ENCODE data around the gene COL11A2. TPM values are rescaled to one million over a fixed set of nuclear protein-coding genes. Genes with fewer than 3 reads are reported as not detected.

Gene COL11A2
- polyA plus RNA-seq, 3 donors = 4.2 to 7.3 (median 5.0) TPM

DNA sequence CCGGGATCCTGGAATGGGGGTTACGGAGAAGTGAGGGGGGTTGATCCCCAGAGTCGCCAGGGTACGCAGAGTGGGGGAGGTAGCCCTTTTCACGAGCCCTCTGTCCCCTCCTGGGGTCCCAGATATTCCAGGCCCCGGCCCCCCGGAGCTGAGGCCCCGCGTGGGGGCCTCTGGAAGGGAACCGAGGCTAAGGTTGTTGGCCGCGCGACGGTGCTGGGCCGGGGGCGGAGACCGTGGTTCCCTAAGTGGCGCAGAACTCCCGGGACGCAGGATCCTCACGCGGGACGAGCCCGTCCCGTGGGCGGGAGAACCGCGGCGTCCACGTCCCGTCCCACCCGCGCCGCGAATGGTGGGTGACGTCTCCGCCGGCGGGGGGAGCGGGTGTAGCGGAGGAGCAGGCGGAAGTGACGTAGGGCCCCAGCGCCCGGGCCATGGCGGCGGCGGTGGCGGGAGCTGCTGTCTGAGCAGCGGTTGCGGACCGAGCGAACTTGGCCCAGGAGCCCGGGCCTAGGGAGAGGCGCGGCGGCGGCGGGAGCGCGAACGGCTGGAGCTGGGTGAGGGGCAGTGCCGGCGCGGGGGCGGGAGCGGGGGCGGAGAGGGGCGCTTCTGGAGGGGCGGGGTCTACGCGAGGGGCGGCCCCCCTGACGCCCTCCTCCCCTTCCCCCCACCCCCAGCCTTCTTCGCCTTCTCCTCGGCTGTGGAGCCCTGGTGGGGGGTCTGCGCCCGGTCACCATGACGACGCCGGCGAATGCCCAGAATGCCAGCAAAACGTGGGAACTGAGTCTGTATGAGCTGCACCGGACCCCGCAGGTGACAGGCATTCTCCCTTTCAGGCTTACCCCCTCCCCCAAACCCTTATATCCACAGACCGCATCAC is 16.1 kb upstream of the COL11A2 start, which contains the start of gene RING1:
Gene RING1, plus strand, starts transcription at position 410 of the 877 bp plus-strand sequence. Its CDS starts 323 bp downstream, at position 733.
- peak in 7 of 11 donors; percentile 58 to 84 (median 76) for DNase-seq (ENCODE audit: extremely low read depth in 1 of 11, low read depth in 9 of 11, low spot score in 4 of 11)

DNA sequence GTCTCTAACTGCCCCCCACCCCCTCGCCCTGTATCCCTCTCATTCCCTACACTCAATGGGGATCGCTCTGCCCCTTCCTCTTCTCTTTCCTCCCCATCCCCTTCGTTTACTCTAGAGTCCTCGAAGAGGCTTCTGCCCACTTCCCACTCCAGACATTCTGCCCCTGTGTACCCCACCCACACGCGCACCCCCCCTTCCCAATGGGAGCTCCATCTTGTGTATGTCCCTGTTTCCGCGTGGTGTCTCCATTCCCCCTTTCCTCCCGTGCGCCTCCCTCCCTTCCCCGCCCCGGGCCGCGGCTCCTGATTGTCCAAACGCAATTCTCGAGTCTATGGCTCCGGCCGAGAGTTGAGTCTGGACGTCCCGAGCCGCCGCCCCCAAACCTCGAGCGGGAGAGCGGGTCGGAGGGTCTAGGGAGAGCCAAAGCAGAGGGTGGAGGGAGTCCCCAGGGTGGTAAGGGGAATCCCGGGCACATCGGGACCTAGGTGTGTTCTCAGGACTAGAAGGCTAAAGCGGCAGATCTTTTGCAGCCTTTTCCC is 15.4 kb upstream of the COL11A2 start:
- no peak for DNase-seq (ENCODE audit: extremely low read depth in 1 of 11, low read depth in 9 of 11, low spot score in 4 of 11)

DNA sequence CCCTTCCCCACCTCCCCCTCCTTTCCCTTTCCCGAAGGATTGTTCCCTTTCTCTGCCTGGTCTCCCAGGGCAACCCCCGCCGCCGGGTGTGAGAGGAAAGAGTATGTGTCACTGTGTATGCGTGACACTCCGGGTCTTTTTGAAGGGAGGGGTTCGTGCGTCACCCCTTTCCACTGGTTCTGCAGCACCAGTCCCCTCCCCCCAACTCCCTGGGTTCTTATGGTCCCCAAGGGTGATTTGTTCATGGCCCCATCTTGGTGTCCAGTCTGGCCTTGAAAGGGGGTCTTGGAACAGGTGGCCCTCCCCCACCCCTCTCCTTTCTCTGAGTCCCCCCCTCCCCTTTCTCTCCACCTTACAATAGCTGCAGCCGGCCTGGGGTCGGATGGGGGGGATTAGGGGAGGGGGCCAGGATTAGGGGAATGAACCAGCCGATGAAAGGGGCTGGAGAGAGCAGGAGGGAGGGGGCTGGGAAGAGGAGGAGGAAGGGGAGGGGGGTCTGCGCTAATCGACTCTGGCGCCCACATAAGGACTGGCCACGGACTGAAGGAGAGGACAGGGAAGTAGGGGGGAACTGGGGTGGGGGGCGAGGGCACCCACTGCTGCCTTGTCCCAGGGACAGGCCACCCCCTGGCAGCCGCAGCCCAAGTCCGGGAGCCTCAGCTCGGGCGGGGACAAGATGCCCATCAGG is 14.7 kb upstream of the COL11A2 start:
- DNase-seq (ENCODE audit: extremely low read depth in 1 of 11, low read depth in 9 of 11, low spot score in 4 of 11) = no peak

DNA sequence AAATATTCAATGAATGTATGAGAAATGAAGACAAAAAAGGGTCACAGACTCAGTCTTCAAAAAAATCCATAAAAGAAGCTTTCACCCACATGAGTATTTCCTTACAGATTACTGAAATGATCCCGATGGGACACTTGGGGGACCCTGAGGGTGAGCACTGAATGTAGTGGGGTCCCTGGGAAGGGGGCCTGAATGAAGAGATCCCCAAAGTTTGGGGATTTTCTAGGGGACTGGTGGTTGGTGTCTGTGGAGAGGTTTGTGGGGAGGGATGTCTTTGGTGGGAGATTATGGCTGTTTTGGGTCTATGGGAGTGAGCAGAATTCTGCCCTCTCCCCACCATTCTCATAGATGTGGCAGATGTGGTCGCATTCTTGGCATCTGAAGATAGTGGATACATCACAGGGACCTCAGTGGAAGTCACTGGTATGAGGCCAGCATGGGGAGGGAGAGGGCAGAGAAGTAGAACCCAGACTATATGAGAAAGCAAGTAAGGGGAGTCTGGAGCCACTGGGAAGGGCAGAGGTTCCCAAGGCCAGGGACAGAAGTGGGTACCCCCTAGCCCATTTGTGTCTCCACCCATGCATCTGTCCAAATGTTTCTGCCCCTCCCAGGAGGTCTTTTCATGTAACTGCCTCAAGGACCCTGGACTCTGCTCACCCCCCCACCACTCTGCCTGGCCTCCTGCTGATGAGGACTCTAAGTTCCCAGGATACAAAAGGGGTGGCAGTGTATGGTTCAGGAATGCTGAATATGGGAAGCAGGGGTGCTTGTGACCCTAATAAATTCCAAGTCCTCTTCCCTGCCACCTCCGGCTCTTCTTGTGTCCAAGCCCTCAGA is 14.0 kb upstream of the COL11A2 start:
- DNase-seq (ENCODE audit: extremely low read depth in 1 of 11, low read depth in 9 of 11, low spot score in 4 of 11) = no peak

DNA sequence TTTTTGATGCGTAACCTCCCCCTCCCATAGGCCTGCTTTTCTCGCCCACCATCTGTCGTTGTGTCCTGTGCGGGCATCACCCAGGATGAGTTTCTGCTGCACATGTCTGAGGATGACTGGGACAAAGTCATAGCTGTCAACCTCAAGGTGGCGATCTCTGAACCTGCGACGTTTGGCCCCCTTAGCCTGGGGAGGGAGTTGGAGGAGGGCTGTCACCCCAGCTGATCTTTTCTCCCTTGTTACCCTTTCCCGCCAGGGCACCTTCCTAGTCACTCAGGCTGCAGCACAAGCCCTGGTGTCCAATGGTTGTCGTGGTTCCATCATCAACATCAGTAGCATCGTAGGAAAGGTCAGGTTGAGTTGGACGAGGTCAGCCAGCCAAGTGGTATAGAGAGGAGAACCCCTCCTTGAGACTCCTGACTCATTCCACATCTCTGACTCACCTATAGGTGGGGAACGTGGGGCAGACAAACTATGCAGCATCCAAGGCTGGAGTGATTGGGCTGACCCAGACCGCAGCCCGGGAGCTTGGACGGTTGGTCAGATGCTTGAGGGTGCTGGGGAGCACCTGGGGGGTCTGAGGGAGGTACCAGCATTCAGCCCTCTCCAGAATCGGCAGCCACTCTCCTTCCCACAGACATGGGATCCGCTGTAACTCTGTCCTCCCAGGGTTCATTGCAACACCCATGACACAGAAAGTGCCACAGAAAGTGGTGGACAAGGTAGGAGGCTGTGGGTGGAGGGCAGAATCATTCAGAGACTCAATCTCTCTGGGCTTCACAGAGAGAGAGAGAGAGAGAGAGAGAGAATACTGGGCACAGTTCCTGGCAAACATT is 13.1 kb upstream of the COL11A2 start:
- no peak for DNase-seq (ENCODE audit: extremely low read depth in 1 of 11, low read depth in 9 of 11, low spot score in 4 of 11)

DNA sequence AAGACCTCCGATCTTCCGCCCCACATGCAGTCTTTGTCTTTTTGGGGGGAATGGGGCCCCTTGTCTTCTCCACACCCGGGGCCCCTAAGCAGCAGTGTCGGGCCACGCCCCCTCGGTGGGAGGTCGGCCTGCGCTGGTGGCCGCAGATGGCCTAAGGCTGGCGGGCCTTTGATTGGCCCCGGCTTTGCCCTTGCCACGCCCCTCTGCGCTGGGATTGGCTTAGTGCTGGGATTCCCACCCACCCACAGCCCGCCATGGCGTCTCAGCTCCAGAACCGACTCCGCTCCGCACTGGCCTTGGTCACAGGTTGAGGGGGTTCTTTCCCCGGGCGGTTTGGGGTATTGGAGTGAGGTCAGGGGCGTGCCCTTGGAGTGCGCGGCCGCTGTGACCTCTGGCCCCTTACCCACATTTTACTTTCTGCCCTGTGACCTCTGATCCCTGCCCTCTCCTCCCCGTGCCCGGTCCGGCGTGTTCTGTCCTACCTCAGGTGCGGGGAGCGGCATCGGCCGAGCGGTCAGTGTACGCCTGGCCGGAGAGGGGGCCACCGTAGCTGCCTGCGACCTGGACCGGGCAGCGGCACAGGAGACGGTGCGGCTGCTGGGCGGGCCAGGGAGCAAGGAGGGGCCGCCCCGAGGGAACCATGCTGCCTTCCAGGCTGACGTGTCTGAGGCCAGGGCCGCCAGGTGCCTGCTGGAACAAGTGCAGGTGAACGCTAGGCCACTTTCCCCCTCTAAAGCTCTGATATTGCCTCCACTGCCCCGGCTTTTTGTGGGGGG is 12.3 kb upstream of the COL11A2 start, which contains the start of gene HSD17B8:
Gene HSD17B8, plus strand, starts transcription at position 241 of the 776 bp plus-strand sequence. Its CDS starts 14 bp downstream, at position 255.
- DNase-seq (ENCODE audit: extremely low read depth in 1 of 11, low read depth in 9 of 11, low spot score in 4 of 11) = peak; percentile 74 to 94 (median 89)

DNA sequence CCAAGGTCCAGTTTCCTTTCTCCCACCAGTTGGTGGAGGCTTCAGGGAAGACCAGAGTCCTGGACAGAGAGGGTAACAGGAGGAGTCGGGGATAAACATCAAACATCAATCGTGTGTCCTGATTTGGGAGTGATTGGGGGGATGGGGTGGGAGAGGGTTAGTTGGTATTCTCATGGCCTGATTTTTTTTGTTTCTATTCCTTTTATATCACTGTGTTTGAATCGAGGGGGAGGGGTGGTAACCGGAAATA is 11.8 kb upstream of the COL11A2 start:
- no peak for DNase-seq (ENCODE audit: extremely low read depth in 1 of 11, low read depth in 9 of 11, low spot score in 4 of 11)

DNA sequence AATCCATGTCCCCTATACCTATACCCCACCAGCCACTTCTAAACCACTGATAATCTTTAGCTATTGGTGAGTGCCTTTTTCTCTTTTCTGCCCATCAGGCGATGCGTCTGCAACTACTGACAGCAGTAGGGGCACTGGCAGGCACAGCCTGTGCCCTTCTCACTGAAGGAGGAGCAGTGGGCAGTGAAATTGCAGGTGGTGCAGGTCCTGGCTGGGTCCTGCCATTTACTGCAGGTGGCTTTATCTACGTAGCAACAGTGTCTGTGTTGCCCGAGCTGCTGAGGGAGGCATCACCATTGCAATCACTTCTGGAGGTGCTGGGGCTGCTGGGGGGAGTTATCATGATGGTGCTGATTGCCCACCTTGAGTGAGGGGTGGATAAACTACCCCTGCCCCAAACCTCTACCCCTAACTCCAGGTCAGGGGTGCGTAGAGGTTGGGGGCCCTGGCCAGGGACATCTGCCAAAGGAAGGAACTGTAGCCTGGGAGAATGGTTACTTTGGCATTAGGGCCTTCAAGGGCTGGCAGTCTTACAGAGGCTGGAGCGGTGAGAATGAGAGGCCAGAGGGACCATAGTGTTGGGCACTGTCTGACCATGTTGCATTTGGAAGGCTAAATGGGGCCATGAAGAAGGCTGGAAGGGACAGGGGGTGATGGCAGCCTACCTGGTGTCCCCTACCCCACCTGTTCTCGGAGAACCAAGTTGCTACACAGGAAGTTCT is 11.3 kb upstream of the COL11A2 start:
- DNase-seq (ENCODE audit: extremely low read depth in 1 of 11, low read depth in 9 of 11, low spot score in 4 of 11) = no peak

DNA sequence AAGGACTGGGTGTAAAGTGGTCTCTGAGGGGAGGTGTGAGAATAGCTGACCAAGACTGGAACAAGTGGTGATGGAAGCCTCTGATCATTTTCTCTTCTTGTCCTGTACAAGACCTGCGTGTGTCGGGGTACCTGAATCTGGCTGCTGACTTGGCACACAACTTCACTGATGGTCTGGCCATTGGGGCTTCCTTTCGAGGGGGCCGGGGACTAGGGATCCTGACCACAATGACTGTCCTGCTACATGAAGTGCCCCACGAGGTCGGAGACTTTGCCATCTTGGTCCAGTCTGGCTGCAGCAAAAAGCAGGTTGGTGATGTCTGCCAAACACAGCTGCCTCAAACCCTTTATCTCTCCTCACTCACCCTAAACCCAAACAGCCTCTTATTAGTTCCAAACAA is 10.5 kb upstream of the COL11A2 start:
- no peak for DNase-seq (ENCODE audit: extremely low read depth in 1 of 11, low read depth in 9 of 11, low spot score in 4 of 11)

DNA sequence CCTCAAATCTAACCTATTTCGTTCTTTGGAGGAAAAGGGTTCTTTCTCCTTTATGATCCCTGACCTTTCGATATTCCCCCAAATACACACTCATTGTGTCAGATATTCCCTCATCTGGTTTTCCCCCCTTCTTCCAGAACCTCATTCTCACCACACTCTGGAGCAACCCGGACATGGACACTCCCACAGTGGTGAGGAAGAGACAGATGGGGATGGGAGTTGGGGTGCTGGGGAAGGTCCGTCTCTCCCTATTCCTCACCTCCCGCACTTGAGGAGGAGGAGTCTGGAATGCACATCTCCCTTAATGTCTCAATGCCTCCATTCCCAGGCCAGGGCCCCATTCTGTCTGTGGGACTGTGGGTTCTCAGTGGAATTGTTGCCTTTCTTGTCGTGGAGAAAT is 9.7 kb upstream of the COL11A2 start:
- no peak for DNase-seq (ENCODE audit: extremely low read depth in 1 of 11, low read depth in 9 of 11, low spot score in 4 of 11)

DNA sequence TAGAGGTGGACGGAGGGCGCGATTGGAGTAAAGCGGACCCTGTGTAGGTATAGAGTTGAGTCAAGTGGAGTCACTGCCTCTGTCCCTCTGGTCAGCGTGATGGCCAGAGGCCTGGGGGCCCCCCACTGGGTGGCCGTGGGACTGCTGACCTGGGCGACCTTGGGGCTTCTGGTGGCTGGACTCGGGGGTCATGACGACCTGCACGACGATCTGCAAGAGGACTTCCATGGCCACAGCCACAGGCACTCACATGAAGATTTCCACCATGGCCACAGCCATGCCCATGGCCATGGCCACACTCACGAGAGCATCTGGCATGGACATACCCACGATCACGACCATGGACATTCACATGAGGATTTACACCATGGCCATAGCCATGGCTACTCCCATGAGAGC is 8.9 kb upstream of the COL11A2 start:
- DNase-seq (ENCODE audit: extremely low read depth in 1 of 11, low read depth in 9 of 11, low spot score in 4 of 11) = no peak

DNA sequence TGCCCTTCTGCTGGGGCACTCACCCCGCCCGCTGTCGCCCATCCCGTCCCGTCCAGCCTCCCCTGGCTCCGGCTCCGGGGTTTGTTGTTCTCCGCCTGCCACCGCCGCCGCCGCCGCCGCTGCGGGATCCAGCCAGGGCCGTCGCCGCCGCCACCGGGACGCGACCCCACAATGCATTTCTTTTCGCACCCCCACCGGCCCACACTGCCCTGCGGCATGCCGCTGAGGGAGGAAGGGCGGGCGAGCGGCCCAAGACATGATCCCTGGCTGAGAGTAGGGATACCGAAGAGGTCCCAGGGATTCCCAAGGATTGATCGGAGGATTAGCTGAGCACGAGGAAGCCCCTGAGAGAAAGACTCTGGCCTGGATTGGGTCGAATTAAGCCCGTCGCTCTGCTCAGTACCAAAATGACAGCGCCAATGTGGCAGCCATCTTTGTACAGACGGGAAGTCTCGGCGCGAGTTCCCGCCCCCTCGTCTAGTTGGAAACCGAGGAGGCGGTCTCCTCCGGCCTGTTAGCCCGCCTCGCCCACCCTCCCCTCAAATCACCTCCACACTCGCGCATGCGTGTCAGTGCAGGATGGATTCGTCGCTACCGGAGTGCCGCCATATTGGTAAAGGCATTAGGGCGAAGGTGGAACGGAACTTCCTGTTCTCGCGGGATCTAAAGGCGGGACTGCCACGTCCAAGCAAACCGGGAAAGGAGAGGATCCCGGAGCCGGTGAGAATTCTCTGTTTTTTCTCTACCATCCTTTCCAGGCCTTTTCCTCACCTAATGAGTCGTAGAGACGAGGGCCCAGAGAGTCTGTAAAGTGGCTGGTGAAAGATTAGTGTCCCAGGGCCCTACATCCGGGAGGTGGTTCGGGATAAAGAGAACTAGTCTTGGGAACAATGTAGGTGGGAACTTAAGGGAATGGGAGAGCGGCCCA is 8.2 kb upstream of the COL11A2 start, which contains the start of the genes RXRB and SLC39A7:
Gene RXRB, minus strand, starts transcription at position 447 of the 928 bp plus-strand sequence. Its CDS starts 189 bp downstream, at position 258.
Gene SLC39A7, plus strand, starts transcription at position 649 of the 928 bp plus-strand sequence. CDS start 379 bp downstream, outside the sequence.
- peak; percentile 99 to 100 (median 100) for DNase-seq (ENCODE audit: extremely low read depth in 1 of 11, low read depth in 9 of 11, low spot score in 4 of 11)

DNA sequence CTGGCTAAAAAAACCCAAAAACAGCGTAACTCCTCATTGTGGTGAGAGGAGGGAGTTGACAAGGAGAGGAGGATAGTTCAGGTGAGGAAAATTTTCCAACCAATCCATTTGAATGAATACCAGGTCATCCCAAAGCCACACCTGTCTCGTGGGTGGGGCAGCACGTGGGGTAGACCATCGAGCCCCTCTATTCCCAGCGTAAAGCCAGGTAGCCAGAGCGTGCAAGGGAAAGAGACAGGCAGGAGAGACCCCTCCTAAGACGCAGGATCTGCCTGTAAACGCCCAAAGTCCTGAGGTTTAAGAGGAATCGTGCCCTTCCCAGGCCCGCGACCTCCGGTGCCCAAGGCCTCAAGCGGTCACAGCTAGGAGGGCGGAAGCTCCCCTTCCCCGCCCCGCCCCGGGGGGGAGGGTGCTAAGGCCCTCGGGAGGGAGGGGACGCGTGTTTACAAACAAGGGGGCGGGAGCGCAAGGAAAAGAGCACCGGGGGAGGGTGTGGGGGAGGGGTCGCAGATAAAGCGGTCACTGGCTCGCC is 7.5 kb upstream of the COL11A2 start:
- DNase-seq (ENCODE audit: extremely low read depth in 1 of 11, low read depth in 9 of 11, low spot score in 4 of 11) = peak in 1 of 11 donors; percentile 62

DNA sequence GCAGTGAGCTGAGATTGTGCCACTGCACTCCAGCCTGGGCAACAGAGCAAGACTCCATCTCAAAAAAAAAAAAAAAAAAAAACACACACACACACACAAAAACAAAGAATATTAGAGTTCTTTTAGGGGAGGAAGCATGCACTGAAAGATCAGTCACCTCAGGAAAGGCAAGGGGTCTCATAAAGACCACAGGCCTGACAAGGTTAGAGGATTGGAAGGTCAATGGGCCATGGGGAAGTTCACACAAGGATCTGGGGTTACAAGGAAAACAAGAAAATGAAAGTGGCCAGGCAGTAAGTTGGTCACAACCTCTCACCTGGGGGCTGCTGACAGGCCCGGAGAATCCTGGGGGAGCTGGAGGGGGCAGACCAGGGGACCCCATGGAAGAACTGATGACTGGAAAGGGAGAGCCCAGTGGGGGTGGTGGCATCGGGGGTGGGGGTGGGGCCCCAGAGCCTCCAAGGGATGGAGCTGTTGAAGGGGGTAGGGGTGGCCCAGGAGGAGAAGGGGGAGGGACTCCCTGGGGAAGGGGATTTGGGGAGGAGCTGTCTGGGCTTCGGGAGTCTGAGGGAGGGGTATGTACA is 6.7 kb upstream of the COL11A2 start:
- DNase-seq (ENCODE audit: extremely low read depth in 1 of 11, low read depth in 9 of 11, low spot score in 4 of 11) = no peak

DNA sequence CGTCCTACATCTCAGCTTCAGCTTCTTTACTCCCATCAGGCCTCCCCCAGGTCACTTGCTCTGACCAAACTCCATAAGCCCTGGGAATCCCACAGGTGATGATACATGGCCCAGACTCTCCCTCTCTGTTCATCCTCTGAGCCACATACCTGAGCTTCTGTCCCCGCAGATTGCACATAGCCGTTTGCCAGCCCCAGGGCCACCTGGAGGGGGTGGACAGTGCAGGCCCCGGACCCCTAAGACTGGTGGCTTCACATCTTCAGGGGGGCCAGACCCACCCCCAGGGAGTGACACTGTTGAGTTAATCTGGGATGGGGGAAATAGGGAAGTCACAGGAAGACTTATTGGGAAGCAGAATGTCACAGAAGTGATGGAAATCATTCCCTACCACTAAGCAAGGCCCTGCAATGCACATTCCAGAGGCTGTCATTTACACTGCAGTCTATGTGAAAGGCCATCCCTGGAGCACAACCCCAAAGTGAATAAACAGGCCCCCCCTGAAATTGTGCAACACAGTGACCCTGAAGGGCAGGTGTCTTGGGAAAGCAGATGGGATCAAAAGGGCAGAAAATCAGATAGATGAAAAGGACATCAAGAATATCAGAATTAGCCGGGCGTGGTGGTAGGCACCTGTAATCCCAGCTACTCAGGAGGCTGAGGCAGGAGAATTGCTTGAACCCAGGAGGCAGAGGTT is 6.0 kb upstream of the COL11A2 start:
- DNase-seq (ENCODE audit: extremely low read depth in 1 of 11, low read depth in 9 of 11, low spot score in 4 of 11) = no peak

Measured in renal cortex interstitium (tissue), 11 donors.